NCI-H2107 treated with DMSO at 0.1 percent for 48 hours (cell line): ENCODE results near the gene RNF181.
"Not testable (repeated sequence)": the region's sequence is repeated elsewhere in the genome, so short reads cannot be mapped to it uniquely, and the experiment has no call there.

Source experiments
- DNase-seq: peaks from one replicate; lab custom pipeline; 2025; ENCODE audit not compliant: unreplicated experiment; lab: John Stamatoyannopoulos, UW

RNF181 gene

DNA sequence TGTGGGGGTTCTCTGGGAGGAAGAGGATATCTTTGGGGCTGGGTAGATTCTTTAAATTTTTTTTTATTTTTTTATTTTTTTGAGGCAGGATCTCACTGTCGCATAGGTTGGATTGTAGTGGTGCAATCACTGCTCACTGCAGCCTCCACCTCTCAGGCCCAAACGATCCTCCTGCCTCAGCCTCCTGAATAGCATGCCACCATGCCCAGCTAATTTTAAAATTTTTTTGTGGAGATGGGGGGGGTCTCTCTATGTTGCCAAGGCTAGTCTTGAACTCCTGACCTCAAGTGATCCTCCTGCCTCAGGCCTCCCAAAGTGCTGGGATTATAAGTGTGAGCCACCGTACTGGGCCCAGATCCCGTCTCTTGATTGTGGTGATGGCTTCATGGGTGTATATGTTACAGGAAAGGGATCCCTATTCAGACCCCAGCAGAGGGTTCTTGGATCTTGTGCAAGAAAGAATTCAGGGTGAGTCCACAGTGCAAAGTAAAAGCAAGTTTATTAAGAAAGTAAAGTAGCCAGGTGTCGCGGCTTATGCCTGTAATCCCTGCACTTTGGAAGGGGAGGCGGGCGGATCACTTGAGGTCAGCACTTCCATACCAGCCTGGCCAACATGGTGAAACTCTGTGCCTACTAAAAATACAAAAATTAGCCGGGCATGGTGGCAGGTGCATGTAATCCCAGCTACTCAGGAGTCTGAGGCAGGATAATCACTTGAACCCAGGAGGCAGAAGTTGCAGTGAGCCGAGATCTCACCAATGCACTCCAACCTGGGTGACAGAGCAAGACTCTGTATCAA lies 18.4 kb downstream of the RNF181 start:
- DNase-seq = no peak

DNA sequence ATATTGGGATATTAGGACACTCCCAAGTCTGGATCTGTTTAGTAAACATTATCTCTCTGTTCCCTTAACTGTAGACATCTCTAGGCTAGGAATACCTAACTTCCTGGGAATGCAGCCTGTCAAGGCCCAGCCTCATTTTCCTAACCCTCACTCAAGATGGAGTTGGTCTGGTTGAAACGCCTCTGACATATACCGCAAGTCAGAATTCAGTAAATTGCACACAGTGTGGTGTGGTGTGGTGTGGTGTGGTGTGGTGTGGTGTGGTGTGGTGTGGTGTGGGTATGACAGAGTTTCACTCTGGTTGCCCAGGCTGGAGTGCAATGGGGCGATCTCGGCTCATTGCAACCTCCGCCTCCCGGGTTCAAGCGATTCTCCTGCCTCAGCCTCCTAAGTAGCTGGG lies 19.2 kb downstream of the RNF181 start:
- DNase-seq = not testable (repeated sequence)

DNA sequence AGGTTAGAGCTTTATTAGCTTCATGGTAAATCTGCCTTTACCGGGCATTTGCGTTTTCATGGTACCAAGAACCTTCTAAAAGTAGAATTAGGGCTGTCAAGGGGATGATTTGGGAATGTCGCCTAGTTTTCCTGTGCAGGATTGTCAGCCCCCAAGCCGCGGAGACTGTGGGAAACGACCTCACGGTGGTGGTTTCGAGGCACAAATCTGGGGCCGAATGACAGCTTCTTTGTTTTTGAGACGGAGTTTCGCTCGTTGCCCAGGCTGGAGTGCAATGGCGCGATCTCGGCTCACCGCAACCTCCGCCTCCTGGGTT lies 19.8 kb downstream of the RNF181 start:
- no peak for DNase-seq

- not testable (repeated sequence) for DNase-seq
These were observed 22.2 kb downstream of the RNF181 start for GRCh38 chr2:85617723-85618122.

GRCh38 chr2:85619617-85620016 lies 24.1 kb downstream of the RNF181 start:
- DNase-seq = no peak

DNA sequence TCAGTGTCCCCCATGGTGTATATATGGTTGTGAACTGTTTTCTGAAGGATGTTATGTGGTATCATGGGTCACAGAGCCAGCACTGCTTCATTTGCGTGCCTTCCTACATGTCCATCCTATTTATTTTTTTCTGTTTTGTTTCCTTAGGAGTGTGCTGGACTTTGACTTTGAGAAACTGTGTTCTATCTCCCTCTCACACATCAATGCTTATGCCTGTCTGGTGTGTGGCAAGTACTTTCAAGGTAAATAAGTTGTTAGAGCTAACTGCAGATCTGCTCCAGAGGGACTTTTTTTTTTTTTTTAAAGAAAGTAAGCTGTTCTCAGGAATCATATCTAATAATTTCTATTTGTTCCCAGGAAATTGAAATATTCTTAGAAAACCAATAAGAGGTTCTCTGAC lies 25.8 kb downstream of the RNF181 start:
- DNase-seq = no peak

- no peak for DNase-seq
These were observed 28.4 kb downstream of the RNF181 start for GRCh38 chr2:85623991-85624390.

DNA sequence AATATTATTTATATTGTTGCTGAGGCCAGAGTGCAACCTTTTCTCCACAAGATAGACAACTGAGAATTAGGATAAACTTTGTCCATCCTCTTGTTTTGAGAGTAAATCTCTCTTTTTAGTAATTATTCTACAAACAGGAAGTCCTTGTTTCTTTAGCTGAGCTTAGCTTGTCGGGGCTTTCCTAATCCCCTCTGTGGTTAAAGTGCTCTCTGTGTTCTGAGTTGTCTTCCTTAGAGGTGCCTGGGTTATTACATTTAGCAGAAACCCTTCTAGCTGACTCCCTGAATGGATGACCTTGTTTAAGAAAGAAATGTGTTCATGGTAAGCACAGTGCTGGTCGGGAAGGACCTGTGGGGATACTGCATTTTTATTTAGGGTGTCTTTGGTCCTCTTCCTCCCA lies 33.1 kb downstream of the RNF181 start:
- DNase-seq = no peak

GRCh38 chr2:85631316-85631715 lies 35.8 kb downstream of the RNF181 start:
- no peak for DNase-seq

GRCh38 chr2:85635011-85635410 lies 39.5 kb downstream of the RNF181 start:
- no peak for DNase-seq

- DNase-seq = no peak
These were observed 40.1 kb downstream of the RNF181 start for GRCh38 chr2:85635636-85636035.

GRCh38 chr2:85642725-85643124 lies 47.2 kb downstream of the RNF181 start:
- DNase-seq = no peak

- DNase-seq = no peak
These were observed 49.4 kb downstream of the RNF181 start for GRCh38 chr2:85644909-85645308.

DNA sequence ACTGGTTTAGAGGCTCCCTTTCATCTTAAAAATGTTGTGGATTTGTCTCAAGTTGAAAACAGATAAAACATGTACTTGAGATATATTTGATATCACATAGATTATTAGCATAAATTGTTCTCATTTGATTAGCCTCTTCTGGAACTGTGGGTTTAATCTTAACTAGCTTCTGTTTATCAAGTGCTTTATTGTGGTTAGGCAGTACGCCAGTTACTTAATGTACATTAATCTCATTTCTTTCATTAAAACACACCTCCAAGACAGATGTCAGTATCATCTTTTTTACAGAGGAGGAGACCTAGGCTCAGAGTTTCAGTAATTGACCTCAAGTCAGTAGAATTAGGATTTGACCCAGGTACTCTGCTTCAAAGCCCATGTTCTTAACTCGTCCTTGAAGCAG lies 50.6 kb downstream of the RNF181 start:
- DNase-seq = no peak
